ENCODE measurements around the gene PRKAG1. TPM values are rescaled to one million over a fixed set of nuclear protein-coding genes. Genes with fewer than 3 reads are reported as not detected.
A peak's percentile ranks its signal among the peaks of the same experiment; 100 is the strongest.
"Not testable (repeated sequence)": the region's sequence is repeated elsewhere in the genome, so short reads cannot be mapped to it uniquely, and the experiment has no call there.

The PRKAG1 gene
- total RNA-seq (2022) (34.2 and 36.9 TPM in 2 replicates), Bru-seq, nascent RNA (percentile 66 among the genes with signal in this experiment), BruChase-seq, experiment 1, labeled RNA remaining after a 6-hour chase (percentile 77 among the genes with signal in this experiment), BruChase-seq, experiment 2, labeled RNA remaining after a 2-hour chase (percentile 72 among the genes with signal in this experiment)
- long read RNA-seq, transcript PRKAG1-206 (12 exons, 1,699 nt) = major isoform, 22 of 38 reads
- long read RNA-seq, partial matches to known transcripts = 5 of 38 reads
- long read RNA-seq, other reads (novel, unspliced or antisense) = 9 of 38 reads

GRCh38 chr12:49018261-49019119 lies at the start of gene PRKAG1:
Gene PRKAG1, minus strand, starts transcription at chr12:49018776. Its CDS starts 36 bp downstream, at chr12:49018740.
- BruUV-seq (replicated peaks) = TSS peak; percentile 56
- intact Hi-C loops (cut with micrococcal nuclease; ENCODE audit: unreplicated experiment) = no loop called here
- no peaks in the 10 kb centered on the region for H3K9me3 Mint-ChIP-seq (ENCODE audit: low read depth, unreplicated experiment)
- TF ChIP-seq, protein P1, sequence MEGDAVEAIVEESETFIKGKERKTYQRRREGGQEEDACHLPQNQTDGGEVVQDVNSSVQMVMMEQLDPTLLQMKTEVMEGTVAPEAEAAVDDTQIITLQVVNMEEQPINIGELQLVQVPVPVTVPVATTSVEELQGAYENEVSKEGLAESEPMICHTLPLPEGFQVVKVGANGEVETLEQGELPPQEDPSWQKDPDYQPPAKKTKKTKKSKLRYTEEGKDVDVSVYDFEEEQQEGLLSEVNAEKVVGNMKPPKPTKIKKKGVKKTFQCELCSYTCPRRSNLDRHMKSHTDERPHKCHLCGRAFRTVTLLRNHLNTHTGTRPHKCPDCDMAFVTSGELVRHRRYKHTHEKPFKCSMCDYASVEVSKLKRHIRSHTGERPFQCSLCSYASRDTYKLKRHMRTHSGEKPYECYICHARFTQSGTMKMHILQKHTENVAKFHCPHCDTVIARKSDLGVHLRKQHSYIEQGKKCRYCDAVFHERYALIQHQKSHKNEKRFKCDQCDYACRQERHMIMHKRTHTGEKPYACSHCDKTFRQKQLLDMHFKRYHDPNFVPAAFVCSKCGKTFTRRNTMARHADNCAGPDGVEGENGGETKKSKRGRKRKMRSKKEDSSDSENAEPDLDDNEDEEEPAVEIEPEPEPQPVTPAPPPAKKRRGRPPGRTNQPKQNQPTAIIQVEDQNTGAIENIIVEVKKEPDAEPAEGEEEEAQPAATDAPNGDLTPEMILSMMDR (IDR thresholded peaks at IDR 0.05; ENCODE audit: unreplicated experiment) = peak; percentile 33
- H3K4me3 Mint-ChIP-seq (ENCODE audit: low read depth, unreplicated experiment) = peak within 1 kb of the TSS; percentile 87
- peak within 1 kb of the TSS; percentile 86 for H3K27ac Mint-ChIP-seq (ENCODE audit: unreplicated experiment)
- H3K36me3 Mint-ChIP-seq (ENCODE audit: insufficient read depth, unreplicated experiment) = peaks cover 39% of the 10 kb centered on the region
- peak; percentile 92 for DNase-seq
- H3K27me3 Mint-ChIP-seq (ENCODE audit: unreplicated experiment) = no peaks in the 10 kb centered on the region
- CTCF ChIA-PET = interaction anchor here (0.6 to 1.0 kb wide), 7 partner anchors 14 to 92 kb away, joined by 3 to 5 read pairs (median 3); partner anchors contain the start of genes DDN and RHEBL1
- H3K4me1 Mint-ChIP-seq (ENCODE audit: low read depth, unreplicated experiment) = peaks cover 15% of the 10 kb centered on the region

DNA sequence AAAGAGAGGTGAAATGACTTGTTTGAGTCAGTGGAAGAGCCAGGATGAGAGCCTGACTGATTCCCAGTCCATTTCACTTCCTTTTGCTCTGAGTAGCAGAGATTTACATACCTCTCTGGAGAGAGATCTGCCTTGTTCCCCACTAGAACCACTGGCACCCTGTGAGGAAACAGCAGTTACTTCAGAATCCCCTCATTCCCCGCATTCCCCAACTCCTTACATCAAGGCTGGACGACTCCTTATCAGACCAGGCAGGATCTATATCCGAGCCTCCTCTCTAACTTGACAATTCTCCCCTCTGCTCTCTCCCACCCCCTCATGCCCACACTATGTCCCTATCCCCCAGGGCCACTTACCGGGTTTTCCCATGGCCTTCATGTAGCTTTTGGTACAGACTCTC lies 47.5 kb upstream of the PRKAG1 start:
- intact Hi-C loops (cut with micrococcal nuclease; ENCODE audit: unreplicated experiment) = no loop called here
- CTCF ChIA-PET = no interaction called here
- TF ChIP-seq, protein P1 (IDR thresholded peaks at IDR 0.05; ENCODE audit: unreplicated experiment) = no peak
- DNase-seq = no peak
- Mint-ChIP-seq H3K27me3 (ENCODE audit: unreplicated experiment) (no peaks in the 10 kb centered on the region), H3K27ac (ENCODE audit: unreplicated experiment) (no peak overlapping the region), H3K36me3 (ENCODE audit: insufficient read depth, unreplicated experiment) (peaks cover 15% of the 10 kb centered on the region), H3K4me1 (ENCODE audit: low read depth, unreplicated experiment) (peaks cover 9% of the 10 kb centered on the region), H3K9me3 (ENCODE audit: low read depth, unreplicated experiment) (no peaks in the 10 kb centered on the region), H3K4me3 (ENCODE audit: low read depth, unreplicated experiment) (no peak overlapping the region)
- no TSS peak for BruUV-seq (replicated peaks)

GRCh38 chr12:49064767-49065152 lies 46.2 kb upstream of the PRKAG1 start:
- no peak overlapping the region for H3K27ac Mint-ChIP-seq (ENCODE audit: unreplicated experiment)
- no peak for DNase-seq
- H3K36me3 Mint-ChIP-seq (ENCODE audit: insufficient read depth, unreplicated experiment) = peaks cover 22% of the 10 kb centered on the region
- no TSS peak for BruUV-seq (replicated peaks)
- H3K4me1 Mint-ChIP-seq (ENCODE audit: low read depth, unreplicated experiment) = peaks cover 9% of the 10 kb centered on the region
- H3K4me3 Mint-ChIP-seq (ENCODE audit: low read depth, unreplicated experiment) = no peak overlapping the region
- intact Hi-C loops (cut with micrococcal nuclease; ENCODE audit: unreplicated experiment) = loop anchor here (1.0 to 2.0 kb wide), 2 partner anchors 34 to 57 kb away; no protein-coding TSS in a partner anchor
- no peaks in the 10 kb centered on the region for H3K27me3 Mint-ChIP-seq (ENCODE audit: unreplicated experiment)
- TF ChIP-seq, protein P1 (IDR thresholded peaks at IDR 0.05; ENCODE audit: unreplicated experiment) = no peak
- CTCF ChIA-PET = interaction anchor here (1.0 to 1.9 kb wide), 3 partner anchors 23 to 170 kb away, joined by 6 to 8 read pairs (median 7); no protein-coding TSS in a partner anchor
- no peaks in the 10 kb centered on the region for H3K9me3 Mint-ChIP-seq (ENCODE audit: low read depth, unreplicated experiment)

GRCh38 chr12:49061916-49062315 lies 43.3 kb upstream of the PRKAG1 start:
- CTCF ChIA-PET; H3K9me3 Mint-ChIP-seq (ENCODE audit: low read depth, unreplicated experiment); intact Hi-C loops (cut with micrococcal nuclease; ENCODE audit: unreplicated experiment); BruUV-seq (replicated peaks); H3K27me3 Mint-ChIP-seq (ENCODE audit: unreplicated experiment); H3K27ac Mint-ChIP-seq (ENCODE audit: unreplicated experiment); DNase-seq; H3K4me3 Mint-ChIP-seq (ENCODE audit: low read depth, unreplicated experiment): not testable (repeated sequence)
- Mint-ChIP-seq H3K36me3 (ENCODE audit: insufficient read depth, unreplicated experiment) (peaks cover 37% of the 10 kb centered on the region), H3K4me1 (ENCODE audit: low read depth, unreplicated experiment) (peaks cover 15% of the 10 kb centered on the region)

All from Calu3 (cell line).